Measurements from ENCODE around the gene TRIM71.

DNA sequence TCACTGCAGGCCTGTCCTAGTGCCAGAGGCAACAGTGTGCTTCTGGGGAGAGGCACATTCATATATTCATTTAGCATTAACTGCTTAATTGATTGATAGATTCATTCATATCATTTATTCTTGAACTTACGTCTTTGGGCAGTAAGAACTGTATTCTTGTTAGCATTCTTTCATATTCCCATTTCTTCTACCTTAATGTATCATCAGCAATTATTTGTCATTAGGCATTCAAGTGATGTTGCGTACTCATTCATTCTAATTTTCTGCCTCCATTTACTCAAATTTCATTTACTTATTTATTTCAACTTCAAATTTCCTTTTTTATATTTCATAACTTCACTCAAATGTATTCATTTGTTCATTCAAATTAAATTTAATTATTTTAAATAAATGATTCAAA lies 102.1 kb downstream of the TRIM71 start:
- TF ChIP-seq, protein P1, sequence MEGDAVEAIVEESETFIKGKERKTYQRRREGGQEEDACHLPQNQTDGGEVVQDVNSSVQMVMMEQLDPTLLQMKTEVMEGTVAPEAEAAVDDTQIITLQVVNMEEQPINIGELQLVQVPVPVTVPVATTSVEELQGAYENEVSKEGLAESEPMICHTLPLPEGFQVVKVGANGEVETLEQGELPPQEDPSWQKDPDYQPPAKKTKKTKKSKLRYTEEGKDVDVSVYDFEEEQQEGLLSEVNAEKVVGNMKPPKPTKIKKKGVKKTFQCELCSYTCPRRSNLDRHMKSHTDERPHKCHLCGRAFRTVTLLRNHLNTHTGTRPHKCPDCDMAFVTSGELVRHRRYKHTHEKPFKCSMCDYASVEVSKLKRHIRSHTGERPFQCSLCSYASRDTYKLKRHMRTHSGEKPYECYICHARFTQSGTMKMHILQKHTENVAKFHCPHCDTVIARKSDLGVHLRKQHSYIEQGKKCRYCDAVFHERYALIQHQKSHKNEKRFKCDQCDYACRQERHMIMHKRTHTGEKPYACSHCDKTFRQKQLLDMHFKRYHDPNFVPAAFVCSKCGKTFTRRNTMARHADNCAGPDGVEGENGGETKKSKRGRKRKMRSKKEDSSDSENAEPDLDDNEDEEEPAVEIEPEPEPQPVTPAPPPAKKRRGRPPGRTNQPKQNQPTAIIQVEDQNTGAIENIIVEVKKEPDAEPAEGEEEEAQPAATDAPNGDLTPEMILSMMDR (IDR thresholded peaks at IDR 0.05) = no peak
- no peak for TF ChIP-seq POLR2AphosphoS5 (IDR thresholded peaks at IDR 0.05; ENCODE audit: low read depth, low read length)

All from Panc1 (cell line).